C1 segment of cervical spinal cord (tissue), 14 donors: ENCODE results near the gene ELF1.

Source experiments
- DNase-seq, 14 donors: peaks; one replicate each; lab custom pipeline; 2025; lab: John Stamatoyannopoulos, UW

ELF1 gene

DNA sequence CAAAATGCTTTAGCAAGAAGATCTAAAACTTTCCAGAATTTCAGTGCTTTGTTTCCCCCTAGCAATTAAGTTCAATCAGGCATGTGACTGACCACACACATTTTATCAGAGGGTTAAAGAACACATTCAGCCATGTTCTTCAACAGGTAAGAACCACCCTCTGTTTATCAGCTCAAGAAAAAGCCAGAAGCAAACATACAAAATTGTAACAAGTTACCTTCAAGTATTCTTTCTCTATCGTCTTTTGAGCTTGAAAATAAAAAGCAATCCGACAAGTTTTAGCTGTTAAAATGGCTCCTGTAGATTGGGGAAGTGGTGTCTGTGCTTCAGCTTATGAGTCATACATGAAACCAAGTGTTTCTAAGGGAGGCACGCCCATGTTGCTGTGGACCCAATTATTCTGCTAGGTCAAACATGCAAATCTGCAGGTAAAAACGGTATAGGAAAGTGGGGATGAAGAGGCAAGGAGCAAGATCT lies at the start of gene ELF1:
ELF1 (minus strand) TSS at position 306 of the 477 bp plus-strand sequence. CDS start 37,262 bp downstream, outside the sequence.
- peak in 3 of 14 donors; percentile 8 to 14 (median 8) for DNase-seq

- no peak for DNase-seq
These were observed 46.0 kb upstream of the ELF1 start for GRCh38 chr13:41065078-41065477.

- no peak for DNase-seq
These were observed 45.4 kb upstream of the ELF1 start for GRCh38 chr13:41064493-41064892.

DNA sequence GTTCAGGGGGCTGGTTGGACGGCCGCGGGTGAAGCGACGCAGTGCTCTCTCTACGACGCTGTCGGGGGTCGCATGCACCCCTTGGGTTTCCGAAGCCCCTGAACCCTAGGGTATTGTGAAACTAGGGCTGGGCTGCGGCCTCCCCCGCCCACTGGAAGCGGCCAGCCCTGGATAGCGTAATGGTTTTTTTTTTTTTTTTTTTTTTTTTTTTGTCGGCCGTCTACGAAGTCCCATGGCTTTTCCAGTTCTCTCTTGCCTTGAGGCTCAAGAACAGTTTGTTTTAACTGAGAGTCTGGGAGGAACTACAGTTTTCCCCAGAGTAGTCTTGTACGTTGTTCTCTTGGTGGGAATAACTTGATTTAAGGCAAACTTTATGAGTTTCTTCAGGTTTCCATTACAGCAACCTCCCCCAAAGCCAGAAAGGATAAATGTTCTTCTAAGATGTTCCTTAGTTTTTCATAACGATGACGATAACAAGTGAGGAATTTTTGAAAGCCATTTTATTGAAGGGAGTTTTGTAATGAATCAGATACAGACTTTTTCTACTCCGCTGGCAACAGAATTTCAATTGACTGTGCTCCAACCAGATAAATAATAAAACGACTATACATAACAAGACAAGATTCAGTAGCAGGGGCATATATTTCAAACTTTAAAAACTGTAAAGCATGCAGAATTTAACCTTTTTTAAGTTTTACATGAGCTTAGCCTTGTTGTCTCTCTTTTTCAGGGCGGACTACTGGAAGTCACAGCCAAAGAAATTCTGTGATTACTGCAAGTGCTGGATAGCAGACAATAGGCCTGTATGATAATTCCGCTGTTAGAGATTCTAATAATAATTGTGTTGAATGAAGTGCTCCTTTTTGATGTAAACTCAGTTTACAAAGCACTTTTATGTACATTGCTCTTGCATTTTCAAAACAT lies 43.1 kb upstream of the ELF1 start:
- DNase-seq, result no peak

- peak; percentile 81 to 99 (median 96) for DNase-seq
These were observed 42.2 kb upstream of the ELF1 start, which contains the start of gene WBP4 for GRCh38 chr13:41061075-41061913. Gene WBP4 (plus strand): TSS chr13:41061509. CDS start chr13:41061674, 165 bp downstream.

DNA sequence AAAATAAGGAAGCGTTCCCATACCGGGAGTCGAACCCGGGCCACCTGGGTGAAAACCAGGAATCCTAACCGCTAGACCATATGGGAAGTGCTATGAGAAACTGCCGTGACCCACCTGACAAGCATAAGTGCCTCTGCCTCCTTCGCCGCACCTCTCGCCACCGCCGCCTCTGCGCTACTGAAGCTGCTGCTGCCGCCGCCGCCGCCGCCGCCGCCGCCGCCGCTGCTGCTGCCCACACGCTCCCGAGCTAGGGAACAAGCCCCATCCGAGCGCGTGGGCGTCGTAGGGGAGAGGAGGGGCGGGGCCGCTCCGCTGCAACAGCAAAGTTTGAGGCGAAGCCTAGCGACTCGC lies 41.6 kb upstream of the ELF1 start:
- DNase-seq, result peak; percentile 57 to 94 (median 89)

DNA sequence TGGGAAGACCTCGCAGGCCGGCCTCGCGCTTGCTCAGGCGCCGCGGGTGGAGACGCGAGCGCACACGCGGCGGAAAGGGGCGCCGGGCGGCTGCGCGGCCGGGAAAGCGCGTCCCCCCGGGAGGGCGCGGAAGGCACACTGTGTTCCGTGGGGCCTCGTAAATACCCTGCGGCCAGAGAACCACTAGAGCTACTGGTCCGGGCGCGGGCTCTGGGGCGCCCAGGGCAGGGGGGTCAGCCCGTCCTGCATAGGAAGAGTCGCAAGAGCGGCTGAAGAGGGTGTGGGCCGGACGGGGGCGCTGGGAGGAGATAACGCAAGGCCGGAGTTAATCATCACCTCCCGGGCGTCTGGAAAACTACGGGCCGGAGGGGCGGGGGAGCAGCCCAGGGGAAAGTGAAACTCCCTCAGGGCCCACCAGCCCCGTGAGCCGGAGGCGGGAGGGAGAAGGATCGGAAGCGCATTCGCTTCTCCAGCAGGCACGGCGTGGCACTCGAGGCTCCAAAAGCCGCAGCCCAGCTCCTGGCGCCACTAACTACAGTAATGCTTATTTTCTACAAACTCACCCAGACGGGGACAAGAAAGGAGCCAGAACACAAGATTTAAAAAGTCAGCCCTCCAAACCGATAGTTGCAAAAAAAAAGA lies 41.1 kb upstream of the ELF1 start:
- peak; percentile 30 to 94 (median 82) for DNase-seq

GRCh38 chr13:41059456-41060081 lies 40.5 kb upstream of the ELF1 start:
- peak in 3 of 14 donors; percentile 35 to 50 (median 41) for DNase-seq

DNA sequence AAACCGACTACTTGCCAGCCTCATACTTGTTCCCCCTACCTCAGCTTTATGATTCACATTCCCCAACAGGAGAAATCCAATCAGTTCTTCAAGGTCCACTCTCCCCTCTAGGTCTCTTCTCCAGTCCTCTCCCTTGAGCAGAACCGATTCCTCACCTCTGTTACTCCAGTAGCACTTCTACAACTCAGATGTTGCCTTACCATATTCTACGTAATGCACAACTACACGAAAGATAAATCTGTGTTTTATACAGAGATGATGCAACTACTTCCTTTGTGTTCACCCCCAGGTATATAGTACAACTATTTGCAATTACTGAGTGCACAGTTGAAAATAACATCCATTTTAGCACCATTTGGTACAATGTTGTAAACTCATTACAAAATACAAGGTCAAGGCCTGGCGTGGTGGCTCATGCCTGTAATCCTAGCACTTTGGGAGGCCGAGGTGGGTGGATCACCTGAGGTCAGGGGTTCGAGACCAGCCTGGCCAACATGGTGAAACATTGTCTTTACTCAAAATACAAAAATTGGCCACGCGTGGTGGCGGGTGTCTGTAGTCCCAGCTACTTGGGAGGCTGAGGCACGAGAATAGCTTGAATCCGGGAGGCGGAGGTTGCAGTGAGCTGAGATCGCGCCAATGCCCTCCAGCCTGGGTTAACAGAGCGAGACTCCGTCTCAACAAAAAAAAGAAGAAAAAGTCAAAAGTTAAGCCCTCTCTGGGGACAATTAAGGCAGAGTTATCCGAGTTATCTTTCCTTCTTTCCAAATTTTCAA lies 39.4 kb upstream of the ELF1 start:
- no peak for DNase-seq

DNA sequence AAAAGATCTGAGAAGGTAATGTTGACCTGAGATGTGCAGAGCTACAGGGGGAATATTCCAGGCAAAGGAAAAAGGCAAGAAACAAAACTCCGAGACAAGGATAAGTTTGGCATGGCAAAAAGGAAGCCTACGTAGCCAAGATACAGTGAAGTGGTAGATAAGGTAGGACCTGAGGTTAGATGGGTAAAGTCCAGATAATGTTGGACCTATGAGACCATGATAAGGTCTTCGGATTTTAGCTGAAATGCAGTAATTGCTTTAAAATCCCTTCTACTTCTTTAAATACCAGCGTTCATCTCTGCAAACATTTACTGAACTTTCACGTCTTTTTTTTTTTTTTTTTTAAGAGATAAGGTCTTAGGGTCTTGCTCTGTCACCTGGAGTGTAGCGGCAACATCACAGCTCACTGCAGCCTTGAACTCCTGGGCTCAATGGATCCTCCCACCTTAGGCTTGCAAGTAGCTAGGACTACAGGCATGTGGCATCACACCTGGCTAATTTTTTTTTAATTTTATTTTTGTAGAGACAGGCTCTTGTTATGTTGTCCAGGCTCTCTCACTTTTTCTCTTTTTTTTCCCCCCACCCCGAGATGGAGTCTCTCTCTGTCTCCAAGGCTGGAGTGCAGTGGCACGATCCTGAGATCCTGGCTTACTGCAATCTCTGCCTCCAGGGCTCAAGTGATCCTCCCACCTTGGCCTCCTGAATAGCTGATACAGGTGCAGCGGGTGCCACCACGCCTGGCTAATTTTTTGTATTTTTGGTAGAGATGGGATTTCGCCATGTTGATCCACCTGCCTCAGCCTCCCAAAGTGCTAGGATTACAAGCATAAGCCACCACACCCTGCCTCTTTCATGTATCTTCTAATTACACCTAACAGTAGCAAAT lies 38.0 kb upstream of the ELF1 start:
- no peak for DNase-seq

GRCh38 chr13:41056194-41056593 lies 37.1 kb upstream of the ELF1 start:
- no peak for DNase-seq

GRCh38 chr13:41054919-41055619 lies 36.0 kb upstream of the ELF1 start:
- DNase-seq, result no peak

GRCh38 chr13:41054212-41054877 lies 35.2 kb upstream of the ELF1 start:
- peak in 1 of 14 donors; percentile 12 for DNase-seq

DNA sequence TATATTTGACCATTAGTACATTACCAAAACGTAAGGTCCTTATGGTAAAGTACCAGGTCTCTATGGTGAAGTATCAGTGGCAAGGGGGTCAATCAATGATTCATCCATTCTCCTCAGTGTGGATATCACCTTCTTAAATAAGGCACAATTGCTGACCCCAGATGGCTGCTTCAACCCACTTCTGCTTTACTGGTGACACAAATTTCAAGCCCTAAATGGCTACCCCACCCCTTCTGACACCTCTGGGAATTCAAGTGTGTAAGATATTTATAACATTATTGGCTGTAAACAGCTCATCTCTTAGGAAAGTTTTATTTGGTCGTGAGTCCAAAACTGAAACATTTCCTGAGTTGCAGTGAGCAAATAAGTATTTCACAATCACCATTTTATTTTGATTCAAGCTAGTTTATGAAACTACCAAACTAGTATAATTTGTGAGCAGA lies 34.3 kb upstream of the ELF1 start:
- no peak for DNase-seq

DNA sequence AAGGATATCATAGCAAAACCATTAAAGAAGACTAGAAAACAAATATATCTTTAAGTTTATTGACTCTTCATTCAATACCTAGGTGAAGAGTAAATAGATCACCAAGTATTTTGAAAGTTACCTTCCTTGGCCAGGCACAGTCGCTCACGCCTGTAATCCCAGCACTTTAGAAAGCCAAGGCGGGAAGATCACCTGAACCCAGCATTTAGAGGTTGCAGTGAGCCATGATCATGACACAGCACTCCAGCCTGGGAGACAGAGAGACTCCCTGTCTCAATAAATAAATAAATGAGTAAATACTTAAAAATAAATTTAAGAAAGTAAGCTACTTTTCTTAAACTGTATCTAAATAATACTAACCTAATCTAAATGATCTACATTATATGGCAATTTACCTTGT lies 33.3 kb upstream of the ELF1 start:
- no peak for DNase-seq

- DNase-seq, result no peak
These were observed 30.6 kb upstream of the ELF1 start for GRCh38 chr13:41049480-41050440.

DNA sequence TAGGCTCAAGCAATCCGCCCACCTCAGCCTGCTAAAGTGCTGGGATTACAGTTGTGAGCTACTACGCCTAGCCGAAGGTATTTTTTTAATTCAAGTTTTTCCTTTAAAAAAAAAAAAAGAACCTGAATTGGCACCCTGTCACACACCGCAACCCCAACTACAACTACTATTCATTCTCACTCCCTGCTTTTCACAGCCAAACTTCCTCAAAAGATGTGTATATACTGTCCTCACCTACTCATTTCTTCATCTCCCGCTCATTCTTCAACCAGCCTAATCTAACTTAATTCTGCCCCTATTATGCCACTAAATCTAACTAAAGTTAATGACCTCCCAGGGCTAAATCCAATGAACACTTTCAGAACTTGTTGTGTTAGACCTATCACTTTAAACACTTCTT lies 29.5 kb upstream of the ELF1 start:
- DNase-seq, result no peak
